Activated CD8-positive, alpha-beta memory T cell treated with anti-CD3 and anti-CD28 coated beads for 24 hours (primary cell): ENCODE data around the gene PEMT.
A peak's percentile ranks its signal among the peaks of the same experiment; 100 is the strongest.
"Not testable (repeated sequence)": the region's sequence is repeated elsewhere in the genome, so short reads cannot be mapped to it uniquely, and the experiment has no call there.

Experiments used
- DNase-seq: peaks from one replicate; pipeline ENCODE4 v3.0.0-alpha.2; 2020

Gene PEMT

GRCh38 chr17:17476865-17477467 lies 114.5 kb downstream of the PEMT start, which contains the start of gene MED9:
MED9 (plus strand) TSS chr17:17477000; CDS start chr17:17477042, 42 bp downstream.
- DNase-seq, result peak; percentile 98

- DNase-seq, result no peak
These were observed 117.2 kb downstream of the PEMT start for GRCh38 chr17:17474341-17474740.

- DNase-seq, result no peak
These were observed 119.1 kb downstream of the PEMT start for GRCh38 chr17:17472333-17472920.

GRCh38 chr17:17469996-17470395 lies 121.5 kb downstream of the PEMT start:
- no peak for DNase-seq

GRCh38 chr17:17469358-17469757 lies 122.2 kb downstream of the PEMT start:
- DNase-seq, result no peak

GRCh38 chr17:17468217-17469010 lies 123.1 kb downstream of the PEMT start:
- DNase-seq, result no peak

GRCh38 chr17:17467720-17468119 lies 123.8 kb downstream of the PEMT start:
- no peak for DNase-seq

- DNase-seq, result no peak
These were observed 124.5 kb downstream of the PEMT start for GRCh38 chr17:17467016-17467415.

GRCh38 chr17:17466511-17466910 lies 125.0 kb downstream of the PEMT start:
- DNase-seq, result no peak

- not testable (repeated sequence) for DNase-seq
These were observed 125.6 kb downstream of the PEMT start for GRCh38 chr17:17465878-17466277.

- DNase-seq, result no peak
These were observed 127.7 kb downstream of the PEMT start for GRCh38 chr17:17463821-17464220.

GRCh38 chr17:17462048-17462824 lies 129.3 kb downstream of the PEMT start:
- DNase-seq, result no peak

- DNase-seq, result no peak
These were observed 131.5 kb downstream of the PEMT start for GRCh38 chr17:17460038-17460437.

- DNase-seq, result no peak
These were observed 133.8 kb downstream of the PEMT start for GRCh38 chr17:17457680-17458079.

GRCh38 chr17:17456251-17456650 lies 135.3 kb downstream of the PEMT start:
- no peak for DNase-seq
